Measurements from ENCODE around the gene MNAT1.

The MNAT1 gene

GRCh38 chr14:60971271-60971670 is 236.7 kb downstream of the MNAT1 start:
- H2AK5ac ChIP-seq (ENCODE audit: low read depth, low read length), result no peak overlapping the region

GRCh38 chr14:60972295-60972694 is 237.7 kb downstream of the MNAT1 start:
- Histone ChIP-seq H3K27ac (replicated peaks; ENCODE audit: low read length) (no peak overlapping the region), H4K91ac (ENCODE audit: low read depth, low read length, poor library complexity) (no peak overlapping the region), H3K14ac (ENCODE audit: low read length) (no peak overlapping the region), H2BK12ac (ENCODE audit: low read length) (no peak overlapping the region), H3K9ac (ENCODE audit: low read depth, low read length, poor library complexity) (no peak overlapping the region), H3K79me1 (ENCODE audit: low read depth, low read length) (peaks cover 3% of the 10 kb centered on the region), H3K9me3 (replicated peaks in 1 of 2; ENCODE audit: control insufficient read depth in 2 of 2, insufficient read depth in 1 of 2, low read depth in 1 of 2, low read length in 2 of 2) (no peaks in the 10 kb centered on the region), H3K4ac (ENCODE audit: low read length) (no peak overlapping the region), H2AFZ (ENCODE audit: low read length) (no peak overlapping the region), H3K36me3 (replicated peaks in 1 of 2; ENCODE audit: control insufficient read depth in 2 of 2, insufficient read depth in 2 of 2, low read length in 2 of 2) (peaks cover 10 to 59% of the 10 kb centered on the region in 2 donors), H2BK15ac (ENCODE audit: low read length) (no peak overlapping the region), H4K8ac (ENCODE audit: low read depth, low read length) (no peak overlapping the region), H2BK120ac (ENCODE audit: low read depth, low read length) (no peak overlapping the region), H3K4me1 (ENCODE audit: control insufficient read depth in 2 of 2, insufficient read depth in 1 of 2, low read depth in 1 of 2, low read length in 2 of 2) (no peaks in the 10 kb centered on the region), H3K23ac (ENCODE audit: low read depth, low read length, poor library complexity) (no peak overlapping the region), H2AK5ac (ENCODE audit: low read depth, low read length) (no peak overlapping the region), H3K4me3 (ENCODE audit: low read length in 2 of 2) (no peak overlapping the region), H3K27me3 (ENCODE audit: control insufficient read depth in 3 of 3, insufficient read depth in 3 of 3, low read depth in 1 of 3, low read length in 3 of 3) (no peaks in the 10 kb centered on the region), H3K18ac (ENCODE audit: low read length) (no peak overlapping the region), H3K4me2 (ENCODE audit: insufficient read depth, low read length, poor library complexity, severe bottlenecking) (no peak overlapping the region), H2BK5ac (ENCODE audit: low read length) (no peak overlapping the region)
- no peak for DNase-seq (ENCODE audit: low spot score)
- no CpG with 5 or more reads among the region's 15 CpGs for WGBS, 2 donors (ENCODE audit: extremely low coverage in 2 of 2, insufficient read length in 2 of 2, insufficient replicate concordance in 1 of 2)

More at GRCh38 chr14:60971271-60971670, 236.7 kb downstream of the MNAT1 start:
- Histone ChIP-seq H3K4me1 (ENCODE audit: control insufficient read depth in 2 of 2, insufficient read depth in 1 of 2, low read depth in 1 of 2, low read length in 2 of 2) (no peaks in the 10 kb centered on the region), H3K27ac (replicated peaks; ENCODE audit: low read length) (no peak overlapping the region), H3K27me3 (ENCODE audit: control insufficient read depth in 3 of 3, insufficient read depth in 3 of 3, low read depth in 1 of 3, low read length in 3 of 3) (no peaks in the 10 kb centered on the region), H3K18ac (ENCODE audit: low read length) (no peak overlapping the region), H4K91ac (ENCODE audit: low read depth, low read length, poor library complexity) (no peak overlapping the region), H2AFZ (ENCODE audit: low read length) (no peak overlapping the region), H3K4ac (ENCODE audit: low read length) (no peak overlapping the region), H4K8ac (ENCODE audit: low read depth, low read length) (no peak overlapping the region), H3K36me3 (replicated peaks in 1 of 2; ENCODE audit: control insufficient read depth in 2 of 2, insufficient read depth in 2 of 2, low read length in 2 of 2) (peaks cover 9 to 48% of the 10 kb centered on the region in 2 donors), H3K9me3 (replicated peaks in 1 of 2; ENCODE audit: control insufficient read depth in 2 of 2, insufficient read depth in 1 of 2, low read depth in 1 of 2, low read length in 2 of 2) (no peaks in the 10 kb centered on the region), H3K79me1 (ENCODE audit: low read depth, low read length) (peaks cover 1% of the 10 kb centered on the region), H3K4me2 (ENCODE audit: insufficient read depth, low read length, poor library complexity, severe bottlenecking) (no peak overlapping the region), H3K9ac (ENCODE audit: low read depth, low read length, poor library complexity) (no peak overlapping the region), H3K4me3 (ENCODE audit: low read length in 2 of 2) (no peak overlapping the region), H2BK15ac (ENCODE audit: low read length) (no peak overlapping the region), H2BK12ac (ENCODE audit: low read length) (no peak overlapping the region), H2BK5ac (ENCODE audit: low read length) (no peak overlapping the region), H3K23ac (ENCODE audit: low read depth, low read length, poor library complexity) (no peak overlapping the region), H2BK120ac (ENCODE audit: low read depth, low read length) (no peak overlapping the region), H3K14ac (ENCODE audit: low read length) (no peak overlapping the region)
- WGBS, 2 donors (ENCODE audit: extremely low coverage in 2 of 2, insufficient read length in 2 of 2, insufficient replicate concordance in 1 of 2), result no CpG with 5 or more reads among the region's 2 CpGs
- DNase-seq (ENCODE audit: low spot score), result no peak

- Histone ChIP-seq H3K4me2 (ENCODE audit: insufficient read depth, low read length, poor library complexity, severe bottlenecking) (no peak overlapping the region), H2AK5ac (ENCODE audit: low read depth, low read length) (no peak overlapping the region), H2BK120ac (ENCODE audit: low read depth, low read length) (no peak overlapping the region), H2AFZ (ENCODE audit: low read length) (no peak overlapping the region), H3K4me1 (ENCODE audit: control insufficient read depth in 2 of 2, insufficient read depth in 1 of 2, low read depth in 1 of 2, low read length in 2 of 2) (no peaks in the 10 kb centered on the region), H3K4me3 (ENCODE audit: low read length in 2 of 2) (no peak overlapping the region), H3K27me3 (ENCODE audit: control insufficient read depth in 3 of 3, insufficient read depth in 3 of 3, low read depth in 1 of 3, low read length in 3 of 3) (no peaks in the 10 kb centered on the region), H4K8ac (ENCODE audit: low read depth, low read length) (no peak overlapping the region), H4K91ac (ENCODE audit: low read depth, low read length, poor library complexity) (no peak overlapping the region), H3K9ac (ENCODE audit: low read depth, low read length, poor library complexity) (no peak overlapping the region), H3K9me3 (replicated peaks in 1 of 2; ENCODE audit: control insufficient read depth in 2 of 2, insufficient read depth in 1 of 2, low read depth in 1 of 2, low read length in 2 of 2) (no peaks in the 10 kb centered on the region), H3K23ac (ENCODE audit: low read depth, low read length, poor library complexity) (no peak overlapping the region), H2BK12ac (ENCODE audit: low read length) (no peak overlapping the region), H3K79me1 (ENCODE audit: low read depth, low read length) (peaks cover 3% of the 10 kb centered on the region), H3K36me3 (replicated peaks in 1 of 2; ENCODE audit: control insufficient read depth in 2 of 2, insufficient read depth in 2 of 2, low read length in 2 of 2) (peaks cover 10 to 65% of the 10 kb centered on the region in 2 donors), H2BK15ac (ENCODE audit: low read length) (no peak overlapping the region), H3K14ac (ENCODE audit: low read length) (no peak overlapping the region), H2BK5ac (ENCODE audit: low read length) (no peak overlapping the region), H3K27ac (replicated peaks; ENCODE audit: low read length) (no peak overlapping the region), H3K18ac (ENCODE audit: low read length) (no peak overlapping the region), H3K4ac (ENCODE audit: low read length) (no peak overlapping the region)
- no peak for DNase-seq (ENCODE audit: low spot score)
- WGBS, 2 donors (ENCODE audit: extremely low coverage in 2 of 2, insufficient read length in 2 of 2, insufficient replicate concordance in 1 of 2), result no CpG with 5 or more reads among the region's 3 CpGs
These were observed 238.5 kb downstream of the MNAT1 start for GRCh38 chr14:60973070-60973469.

GRCh38 chr14:60974090-60974651 is 239.6 kb downstream of the MNAT1 start:
- Histone ChIP-seq H2BK120ac (ENCODE audit: low read depth, low read length) (no peak overlapping the region), H3K27me3 (ENCODE audit: control insufficient read depth in 3 of 3, insufficient read depth in 3 of 3, low read depth in 1 of 3, low read length in 3 of 3) (no peaks in the 10 kb centered on the region), H2AFZ (ENCODE audit: low read length) (no peak overlapping the region), H4K91ac (ENCODE audit: low read depth, low read length, poor library complexity) (no peak overlapping the region), H2BK12ac (ENCODE audit: low read length) (no peak overlapping the region), H3K9me3 (replicated peaks in 1 of 2; ENCODE audit: control insufficient read depth in 2 of 2, insufficient read depth in 1 of 2, low read depth in 1 of 2, low read length in 2 of 2) (no peaks in the 10 kb centered on the region), H2BK15ac (ENCODE audit: low read length) (no peak overlapping the region), H2AK5ac (ENCODE audit: low read depth, low read length) (no peak overlapping the region), H3K18ac (ENCODE audit: low read length) (no peak overlapping the region), H3K9ac (ENCODE audit: low read depth, low read length, poor library complexity) (no peak overlapping the region), H3K27ac (replicated peaks; ENCODE audit: low read length) (no peak overlapping the region), H3K14ac (ENCODE audit: low read length) (no peak overlapping the region), H4K8ac (ENCODE audit: low read depth, low read length) (no peak overlapping the region), H3K4ac (ENCODE audit: low read length) (no peak overlapping the region), H3K36me3 (replicated peaks in 1 of 2; ENCODE audit: control insufficient read depth in 2 of 2, insufficient read depth in 2 of 2, low read length in 2 of 2) (peaks cover 10 to 74% of the 10 kb centered on the region in 2 donors), H3K79me1 (ENCODE audit: low read depth, low read length) (peaks cover 3% of the 10 kb centered on the region), H2BK5ac (ENCODE audit: low read length) (no peak overlapping the region), H3K23ac (ENCODE audit: low read depth, low read length, poor library complexity) (no peak overlapping the region), H3K4me2 (ENCODE audit: insufficient read depth, low read length, poor library complexity, severe bottlenecking) (no peak overlapping the region), H3K4me3 (ENCODE audit: low read length in 2 of 2) (no peak overlapping the region), H3K4me1 (ENCODE audit: control insufficient read depth in 2 of 2, insufficient read depth in 1 of 2, low read depth in 1 of 2, low read length in 2 of 2) (no peaks in the 10 kb centered on the region)
- no CpG with 5 or more reads among the region's 6 CpGs for WGBS, 2 donors (ENCODE audit: extremely low coverage in 2 of 2, insufficient read length in 2 of 2, insufficient replicate concordance in 1 of 2)
- DNase-seq (ENCODE audit: low spot score), result no peak
